Measurements from ENCODE around the gene SFXN5.
A peak's percentile ranks its signal among the peaks of the same experiment; 100 is the strongest.

The SFXN5 gene

DNA sequence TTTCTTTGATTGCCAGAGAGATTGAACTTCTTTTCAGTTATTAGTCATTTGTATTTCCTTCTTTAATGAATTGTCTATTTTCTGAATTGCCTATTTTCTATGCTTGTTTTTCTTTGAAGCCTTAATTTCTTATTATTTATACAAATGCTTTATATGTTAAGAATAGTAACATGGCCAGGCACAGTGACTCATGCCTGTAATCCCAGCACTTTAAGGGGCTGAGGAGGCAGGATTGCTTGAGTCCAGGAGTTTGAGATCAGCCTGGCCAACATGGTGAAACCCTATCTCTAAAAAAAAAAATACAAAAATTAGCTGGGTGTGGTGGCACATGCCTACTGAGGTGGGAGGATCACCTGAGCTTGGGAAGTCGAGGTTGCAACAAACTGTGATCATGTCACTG is 45.9 kb upstream of the SFXN5 start:
- CTCF ChIA-PET: interaction anchor here (0.6 to 1.8 kb wide), 3 partner anchors 32 to 660 kb away, joined by 3 to 5 read pairs (median 3); no protein-coding TSS in a partner anchor
- H3K4me1 ChIP-seq (ENCODE audit: control insufficient read depth, insufficient read depth, low read length): peaks cover 5% of the 10 kb centered on the region; the same call in 1 of the 2 replicates
- no peak overlapping the region for H3K4me3 ChIP-seq (ENCODE audit: low read depth, low read length)
- POLR2A ChIA-PET: no interaction called here
- no peaks in the 10 kb centered on the region for H3K36me3 ChIP-seq (ENCODE audit: control insufficient read depth in 2 of 2, insufficient read depth in 1 of 2, low read length in 2 of 2)
- TF ChIP-seq ZNF335 (tag by site-specific recombination; conservative IDR thresholded peaks at IDR 0.05): 0 out of 2 replicates have a peak, but pooled peaks have one; percentile 14
- TF ChIP-seq, protein P1, sequence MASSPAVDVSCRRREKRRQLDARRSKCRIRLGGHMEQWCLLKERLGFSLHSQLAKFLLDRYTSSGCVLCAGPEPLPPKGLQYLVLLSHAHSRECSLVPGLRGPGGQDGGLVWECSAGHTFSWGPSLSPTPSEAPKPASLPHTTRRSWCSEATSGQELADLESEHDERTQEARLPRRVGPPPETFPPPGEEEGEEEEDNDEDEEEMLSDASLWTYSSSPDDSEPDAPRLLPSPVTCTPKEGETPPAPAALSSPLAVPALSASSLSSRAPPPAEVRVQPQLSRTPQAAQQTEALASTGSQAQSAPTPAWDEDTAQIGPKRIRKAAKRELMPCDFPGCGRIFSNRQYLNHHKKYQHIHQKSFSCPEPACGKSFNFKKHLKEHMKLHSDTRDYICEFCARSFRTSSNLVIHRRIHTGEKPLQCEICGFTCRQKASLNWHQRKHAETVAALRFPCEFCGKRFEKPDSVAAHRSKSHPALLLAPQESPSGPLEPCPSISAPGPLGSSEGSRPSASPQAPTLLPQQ (tag by site-specific recombination; IDR thresholded peaks at IDR 0.05): no peak
- no peaks in the 10 kb centered on the region for H3K9me3 ChIP-seq (ENCODE audit: control insufficient read depth, insufficient read depth, low read depth, low read length)
- H3K27ac ChIP-seq (ENCODE audit: extremely low read depth, low read depth, low read length): no peak overlapping the region

DNA sequence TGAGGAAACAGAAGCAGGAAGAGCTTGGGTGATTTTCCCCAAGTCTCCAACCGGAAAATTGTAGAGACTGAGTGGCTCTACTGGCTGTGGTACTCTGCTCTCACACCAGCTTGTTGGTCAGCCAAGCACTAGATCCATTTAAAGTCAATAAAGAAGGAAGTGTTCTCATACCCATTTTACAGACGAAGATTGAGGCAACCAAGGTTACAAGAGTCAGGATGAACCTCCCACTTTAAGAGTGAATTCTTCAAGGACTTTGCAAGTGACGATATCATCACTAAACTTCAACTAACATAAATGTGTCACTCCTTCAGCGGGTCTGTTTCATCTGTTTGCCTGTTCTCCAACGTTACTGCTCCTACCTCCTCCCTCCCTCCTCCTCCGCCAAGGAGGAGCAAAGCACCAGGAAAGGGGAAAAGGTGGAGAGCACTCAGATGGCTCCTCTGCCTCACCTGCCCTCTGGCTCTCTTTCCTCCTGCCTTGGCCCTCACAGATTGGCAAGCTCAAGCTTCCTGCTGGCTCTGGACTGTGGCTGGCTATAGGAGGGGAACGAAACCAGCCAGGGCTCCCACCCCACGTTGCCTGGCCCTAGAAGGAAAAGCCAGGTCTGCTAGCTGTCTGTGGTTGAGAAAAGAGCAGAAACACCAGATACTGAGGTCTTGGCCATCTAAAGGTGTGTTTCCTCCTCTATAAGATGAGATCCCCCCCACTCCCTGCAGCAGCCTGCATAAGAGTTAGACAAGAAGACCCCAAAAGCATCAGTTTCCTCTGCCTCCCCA is 44.9 kb upstream of the SFXN5 start:
- Histone ChIP-seq H3K9me3 (ENCODE audit: control insufficient read depth, insufficient read depth, low read depth, low read length) (no peaks in the 10 kb centered on the region), H3K4me3 (ENCODE audit: low read depth, low read length) (no peak overlapping the region), H3K4me1 (ENCODE audit: control insufficient read depth, insufficient read depth, low read length) (peaks cover 5% of the 10 kb centered on the region; the same call in 1 of the 2 replicates), H3K27ac (ENCODE audit: extremely low read depth, low read depth, low read length) (no peak overlapping the region), H3K36me3 (ENCODE audit: control insufficient read depth in 2 of 2, insufficient read depth in 1 of 2, low read length in 2 of 2) (no peaks in the 10 kb centered on the region)
- ChIA-PET CTCF (interaction anchor here (0.6 to 1.8 kb wide), 4 partner anchors 31 to 152 kb away, joined by 3 to 5 read pairs (median 3); no protein-coding TSS in a partner anchor), POLR2A (no interaction called here)
- TF ChIP-seq ZNF600 (tag by site-specific recombination; IDR thresholded peaks at IDR 0.05): no peak
- no peak for TF ChIP-seq ZNF404 (tag by site-specific recombination; IDR thresholded peaks at IDR 0.05)
- no peak for TF ChIP-seq ZNF16 (tag by site-specific recombination; IDR thresholded peaks at IDR 0.05; ENCODE audit: low read depth)
- TF ChIP-seq ZBTB48 (tag by site-specific recombination; IDR thresholded peaks at IDR 0.05): no peak
- no peak for TF ChIP-seq RBAK (tag by site-specific recombination; IDR thresholded peaks at IDR 0.05)
- TF ChIP-seq ZNF776 (tag by site-specific recombination; IDR thresholded peaks at IDR 0.05; ENCODE audit: borderline replicate concordance): no peak
- no peak for TF ChIP-seq ZNF48 (tag by site-specific recombination; IDR thresholded peaks at IDR 0.05)
- TF ChIP-seq ZNF19 (tag by site-specific recombination; IDR thresholded peaks at IDR 0.05; ENCODE audit: low read depth): no peak

DNA sequence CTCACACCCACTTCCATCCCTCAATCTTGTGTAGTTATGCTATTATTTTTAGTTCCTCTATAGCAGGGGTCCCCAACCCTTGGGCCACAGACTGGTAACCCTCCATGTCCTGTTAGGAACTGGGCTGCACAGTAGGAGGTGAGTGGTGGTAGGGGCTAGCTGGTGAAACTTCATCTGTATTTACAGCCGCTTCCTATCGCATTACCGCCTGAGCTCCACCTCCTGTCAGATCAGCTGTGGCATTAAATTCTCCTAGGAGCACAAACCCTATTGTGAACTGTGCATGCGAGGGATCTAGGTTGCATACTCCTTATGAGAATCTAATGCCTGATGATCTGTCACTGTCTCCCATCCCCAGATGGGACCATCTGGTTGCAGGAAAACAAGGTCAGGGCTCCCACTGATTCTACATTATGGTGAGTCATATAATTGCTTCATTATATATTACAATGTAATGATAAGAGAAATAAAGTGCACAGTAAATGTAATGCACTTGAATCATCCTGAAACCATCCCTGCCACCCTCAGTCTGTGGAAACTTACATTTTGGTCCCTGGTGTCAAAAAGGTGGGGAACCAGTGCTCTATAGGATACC is 42.9 kb upstream of the SFXN5 start:
- TF ChIP-seq SP7 (tag by site-specific recombination; IDR thresholded peaks at IDR 0.05) (0 out of 2 replicates have a peak, but pooled peaks have one; percentile 15), ZNF561 (tag by site-specific recombination; IDR thresholded peaks at IDR 0.05; ENCODE audit: borderline replicate concordance) (no peak), ZBTB48 (tag by site-specific recombination; IDR thresholded peaks at IDR 0.05) (no peak), ZNF354C (tag by site-specific recombination; IDR thresholded peaks at IDR 0.05; ENCODE audit: borderline replicate concordance, low read depth) (no peak), TRIM28 (IDR thresholded peaks at IDR 0.05; ENCODE audit: borderline replicate concordance, low read length) (peak; percentile 60; the same call in 1 of the 2 replicates), GLIS1 (tag by site-specific recombination; IDR thresholded peaks at IDR 0.05) (peak; percentile 9; the same call in 1 of the 2 replicates), KLF16 (tag by site-specific recombination; IDR thresholded peaks at IDR 0.05) (0 out of 2 replicates have a peak, but pooled peaks have one; percentile 15), ZSCAN30 (tag by site-specific recombination; IDR thresholded peaks at IDR 0.05) (peak; percentile 43; the same call in 1 of the 2 replicates), ZNF549 (tag by site-specific recombination; IDR thresholded peaks at IDR 0.05) (peak; percentile 74)
- Histone ChIP-seq H3K36me3 (ENCODE audit: control insufficient read depth in 2 of 2, insufficient read depth in 1 of 2, low read length in 2 of 2) (no peaks in the 10 kb centered on the region), H3K4me1 (ENCODE audit: control insufficient read depth, insufficient read depth, low read length) (peaks cover 17% of the 10 kb centered on the region; the same call in 1 of the 2 replicates), H3K27ac (ENCODE audit: extremely low read depth, low read depth, low read length) (no peak overlapping the region), H3K9me3 (ENCODE audit: control insufficient read depth, insufficient read depth, low read depth, low read length) (no peaks in the 10 kb centered on the region), H3K4me3 (ENCODE audit: low read depth, low read length) (no peak overlapping the region)
- ChIA-PET CTCF (interaction anchor here (0.6 to 1.6 kb wide), 4 partner anchors 29 to 139 kb away, joined by 3 to 16 read pairs (median 4); no protein-coding TSS in a partner anchor), POLR2A (interaction anchor here (0.6 kb wide), 1 partner anchor 25 kb away, joined by 3 read pairs; no protein-coding TSS in a partner anchor)

All from HEK293 (cell line).